Measurements from ENCODE around the gene FNDC3B.

The FNDC3B gene

GRCh38 chr3:172375206-172375850, 335.9 kb downstream of the FNDC3B start:
- no peak for DNase-seq

- no peak for DNase-seq
Observed at GRCh38 chr3:172376402-172376801, 337.0 kb downstream of the FNDC3B start.

GRCh38 chr3:172376881-172377280, 337.5 kb downstream of the FNDC3B start:
- DNase-seq = no peak

GRCh38 chr3:172378439-172378838, 339.1 kb downstream of the FNDC3B start:
- DNase-seq = no peak

- DNase-seq = no peak
Observed at GRCh38 chr3:172379372-172379771, 340.0 kb downstream of the FNDC3B start.

GRCh38 chr3:172380632-172381031, 341.3 kb downstream of the FNDC3B start:
- DNase-seq = no peak

- DNase-seq = no peak
Observed at GRCh38 chr3:172383306-172383796, 344.0 kb downstream of the FNDC3B start.

GRCh38 chr3:172384836-172385235, 345.5 kb downstream of the FNDC3B start:
- DNase-seq = no peak

GRCh38 chr3:172387728-172388127, 348.4 kb downstream of the FNDC3B start:
- no peak for DNase-seq

- no peak for DNase-seq
Observed at GRCh38 chr3:172388412-172389078, 349.2 kb downstream of the FNDC3B start.

GRCh38 chr3:172390792-172391191, 351.4 kb downstream of the FNDC3B start:
- no peak for DNase-seq

GRCh38 chr3:172391592-172392302, 352.4 kb downstream of the FNDC3B start:
- peak; percentile 66 for DNase-seq

GRCh38 chr3:172394692-172395091, 355.3 kb downstream of the FNDC3B start:
- DNase-seq = no peak

GRCh38 chr3:172396400-172396799, 357.0 kb downstream of the FNDC3B start:
- DNase-seq = no peak

GRCh38 chr3:172397716-172398405, 358.5 kb downstream of the FNDC3B start:
- peak; percentile 6 for DNase-seq

- no peak for DNase-seq
Observed at GRCh38 chr3:172398484-172398883, 359.1 kb downstream of the FNDC3B start.

- DNase-seq = no peak
Observed at GRCh38 chr3:172402090-172402489, 362.7 kb downstream of the FNDC3B start.

GRCh38 chr3:172402892-172403643, 363.7 kb downstream of the FNDC3B start:
- no peak for DNase-seq

- no peak for DNase-seq
Observed at GRCh38 chr3:172404237-172404962, 365.0 kb downstream of the FNDC3B start.

- DNase-seq = no peak
Observed at GRCh38 chr3:172405914-172406313, 366.5 kb downstream of the FNDC3B start.

GRCh38 chr3:172407872-172408271, 368.5 kb downstream of the FNDC3B start:
- DNase-seq = no peak

All from fibroblast of skin of abdomen (primary cell).